Right lobe of liver (tissue), 6 donors: ENCODE measurements around the gene SCGB1A1. TPM values are rescaled to one million over a fixed set of nuclear protein-coding genes. Genes with fewer than 3 reads are reported as not detected.
A peak's percentile ranks its signal among the peaks of the same experiment; 100 is the strongest.

ENCODE experiments used
- ATAC-seq, 4 donors: fragments of 200-7000 bp; cut with Tn5 transposase; one replicate each; pipeline ENCODE4 v1.9.1; 2020; ENCODE audit warnings: mild to moderate bottlenecking in 4 of 4, moderate library complexity in 4 of 4
- DNase-seq, 3 donors: peaks; one replicate each; pipeline ENCODE4 v3.0.0-alpha.2; 2020
- H3K27ac ChIP-seq, 3 donors: fragments of 200-600 bp; one replicate each; pipeline ENCODE4 v1.8.0; 2022
- H3K27me3 ChIP-seq, 2 donors: fragments of 200-600 bp; one replicate each; pipeline ENCODE4 v1.8.0; 2022
- H3K36me3 ChIP-seq, 4 donors: fragments of 200-600 bp; sonication (generic) in 1 of 4; one replicate each; pipeline versions ENCODE4 v1.5.1 to v1.8.0; 2017 to 2022; ENCODE audit warnings: control low read depth in 1 of 4
- H3K4me1 ChIP-seq, 4 donors: fragments of 200-600 bp; sonication (generic) in 1 of 4; one replicate each; pipeline versions ENCODE4 v1.5.1 to v1.8.0; 2017 to 2022; ENCODE audit warnings: control low read depth in 1 of 4
- H3K4me3 ChIP-seq, 3 donors: fragments of 200-600 bp; one replicate each; pipeline ENCODE4 v1.8.0; 2022
- H3K9me3 ChIP-seq, 4 donors: fragments of 200-600 bp; sonication (generic) in 1 of 4; one replicate each; pipeline versions ENCODE4 v1.5.1 to v1.8.0; 2017 to 2022; ENCODE audit warnings: control low read depth in 1 of 4
- POLR2A ChIP-seq: fragments of 450-650 bp; IDR thresholded peaks from one replicate; pipeline ENCODE4 v1.6.1; 2017; ENCODE audit warnings: antibody characterized with exemption, mild to moderate bottlenecking
- WGBS: methylation state at CpG from one replicate; pipeline ENCODE4 v1.1.6; 2018; ENCODE audit warnings: low coverage, low lambda C conversion rate; ENCODE audit not compliant: insufficient coverage; ENCODE audit errors: missing lambda C conversion rate; 5-methylcytosine and 5-hydroxymethylcytosine counted together
- intact Hi-C, 2 donors: fragments of 100-400 bp; cut with DNase I; formaldehyde crosslinking; loops; one replicate each; pipeline versions ENCODE4 v1.11.2 to v1.14.1; 2022
- total RNA-seq, 6 experiments: library from RNA; depleted of rRNA in 2 of 6; stranded (reverse); fragments of >200 nt in 2 of 6; fragmentation: NEBNext Ultra II Directional in 3 of 6; extraction: Animal tissue kit (Norgen Biotek cat#: 25700) in 3 of 6; gene quantifications; one replicate each; pipeline versions ENCODE4 v1.1.0 to v1.2.4, GENCODE V29; 2016 to 2023
- TF ChIP-seq, protein P1 (sequence below), 4 donors: fragments of 200-600 bp in 3 of 4; fragments of 450-650 bp in 1 of 4; IDR thresholded peaks; one replicate each; pipeline versions ENCODE4 v1.5.1 to v1.8.0; 2016 to 2022; ENCODE audit warnings: antibody characterized with exemption in 4 of 4, mild to moderate bottlenecking in 2 of 4
- donor health status: DM: no; HTN: yes; CAD: no.
- donor health status: DM: no; HTN: no; CAD: no.
- donor health status: DM: no; HTN: no; CAD: no.
- donor health status: DM: no; HTN: yes; CAD: no.
- donor health status: DM: no; HTN: yes; CAD: no.

Gene SCGB1A1
- total RNA-seq, 6 experiments from 2014 or later: not detected

DNA sequence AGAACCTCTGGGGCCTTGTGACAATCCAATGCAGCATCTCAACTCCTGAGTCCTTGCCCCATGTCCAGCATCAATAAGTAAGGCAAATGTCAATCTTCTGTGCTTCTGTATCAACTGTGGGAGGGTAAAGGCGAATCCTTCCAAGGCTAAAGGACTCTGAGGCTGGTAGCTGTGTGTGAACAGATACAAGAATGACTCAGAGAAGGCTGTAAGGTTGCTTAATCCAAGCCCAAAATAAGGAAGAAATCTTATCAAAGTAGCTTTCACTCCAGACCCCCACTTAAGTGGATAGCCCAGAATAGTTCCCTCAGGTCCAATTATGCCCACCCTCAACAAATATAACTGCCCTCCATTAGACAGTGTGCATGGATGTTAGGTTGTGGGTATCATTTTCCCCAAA lies 28.1 kb upstream of the SCGB1A1 start:
- Histone ChIP-seq H3K4me1 (peaks cover 0 to 3% (median 0%) of the 10 kb centered on the region in 4 donors), H3K36me3 (no peaks in the 10 kb centered on the region), H3K27ac (no peak overlapping the region), H3K9me3 (no peaks in the 10 kb centered on the region), H3K27me3 (no peaks in the 10 kb centered on the region), H3K4me3 (no peak overlapping the region)
- ATAC-seq (no peak), DNase-seq (no peak)
- no peak for TF ChIP-seq POLR2A
- TF ChIP-seq, protein P1, sequence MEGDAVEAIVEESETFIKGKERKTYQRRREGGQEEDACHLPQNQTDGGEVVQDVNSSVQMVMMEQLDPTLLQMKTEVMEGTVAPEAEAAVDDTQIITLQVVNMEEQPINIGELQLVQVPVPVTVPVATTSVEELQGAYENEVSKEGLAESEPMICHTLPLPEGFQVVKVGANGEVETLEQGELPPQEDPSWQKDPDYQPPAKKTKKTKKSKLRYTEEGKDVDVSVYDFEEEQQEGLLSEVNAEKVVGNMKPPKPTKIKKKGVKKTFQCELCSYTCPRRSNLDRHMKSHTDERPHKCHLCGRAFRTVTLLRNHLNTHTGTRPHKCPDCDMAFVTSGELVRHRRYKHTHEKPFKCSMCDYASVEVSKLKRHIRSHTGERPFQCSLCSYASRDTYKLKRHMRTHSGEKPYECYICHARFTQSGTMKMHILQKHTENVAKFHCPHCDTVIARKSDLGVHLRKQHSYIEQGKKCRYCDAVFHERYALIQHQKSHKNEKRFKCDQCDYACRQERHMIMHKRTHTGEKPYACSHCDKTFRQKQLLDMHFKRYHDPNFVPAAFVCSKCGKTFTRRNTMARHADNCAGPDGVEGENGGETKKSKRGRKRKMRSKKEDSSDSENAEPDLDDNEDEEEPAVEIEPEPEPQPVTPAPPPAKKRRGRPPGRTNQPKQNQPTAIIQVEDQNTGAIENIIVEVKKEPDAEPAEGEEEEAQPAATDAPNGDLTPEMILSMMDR (IDR thresholded peaks at IDR 0.05): no peak
- intact Hi-C loops: no loop called here
- WGBS: 60% methylated on average over 1 of the region's 1 CpG

DNA sequence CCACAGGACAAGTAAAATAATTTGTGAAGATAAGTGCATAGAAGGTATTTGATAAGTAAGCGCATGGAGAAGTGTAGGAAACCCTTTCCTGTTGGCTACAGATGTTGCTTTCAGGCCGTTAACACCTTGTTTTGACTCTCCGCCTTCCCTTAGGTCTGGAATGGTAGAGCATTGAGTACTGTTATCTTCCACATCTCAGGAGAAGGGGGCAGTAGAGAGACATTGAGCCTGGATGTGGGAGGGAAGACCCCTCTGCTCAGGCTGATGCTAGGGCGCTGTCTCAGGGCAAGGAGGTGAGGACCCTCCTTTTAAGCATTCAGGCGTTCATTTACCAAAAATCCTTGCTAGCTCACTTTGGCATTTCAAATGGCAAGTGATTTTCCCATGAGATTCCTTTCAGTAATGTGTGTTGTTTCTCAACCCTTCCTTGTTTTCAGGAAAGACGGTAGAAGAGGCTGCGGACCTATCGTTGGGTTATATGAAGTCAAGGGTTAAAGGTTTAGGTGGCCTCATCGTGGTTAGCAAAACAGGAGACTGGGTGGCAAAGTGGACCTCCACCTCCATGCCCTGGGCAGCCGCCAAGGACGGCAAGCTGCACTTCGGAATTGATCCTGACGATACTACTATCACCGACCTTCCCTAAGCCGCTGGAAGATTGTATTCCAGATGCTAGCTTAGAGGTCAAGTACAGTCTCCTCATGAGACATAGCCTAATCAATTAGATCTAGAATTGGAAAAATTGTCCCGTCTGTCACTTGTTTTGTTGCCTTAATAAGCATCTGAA lies 27.0 kb upstream of the SCGB1A1 start:
- Histone ChIP-seq H3K27me3 (no peaks in the 10 kb centered on the region), H3K9me3 (no peaks in the 10 kb centered on the region), H3K4me1 (peaks cover 0 to 3% (median 0%) of the 10 kb centered on the region in 4 donors), H3K36me3 (no peaks in the 10 kb centered on the region), H3K27ac (no peak overlapping the region), H3K4me3 (no peak overlapping the region)
- intact Hi-C loops: no loop called here
- ATAC-seq (no peak), DNase-seq (no peak)
- WGBS: 54% methylated on average over 15 of the region's 16 CpGs
- TF ChIP-seq, protein P1 (IDR thresholded peaks at IDR 0.05): no peak
- TF ChIP-seq POLR2A: no peak

DNA sequence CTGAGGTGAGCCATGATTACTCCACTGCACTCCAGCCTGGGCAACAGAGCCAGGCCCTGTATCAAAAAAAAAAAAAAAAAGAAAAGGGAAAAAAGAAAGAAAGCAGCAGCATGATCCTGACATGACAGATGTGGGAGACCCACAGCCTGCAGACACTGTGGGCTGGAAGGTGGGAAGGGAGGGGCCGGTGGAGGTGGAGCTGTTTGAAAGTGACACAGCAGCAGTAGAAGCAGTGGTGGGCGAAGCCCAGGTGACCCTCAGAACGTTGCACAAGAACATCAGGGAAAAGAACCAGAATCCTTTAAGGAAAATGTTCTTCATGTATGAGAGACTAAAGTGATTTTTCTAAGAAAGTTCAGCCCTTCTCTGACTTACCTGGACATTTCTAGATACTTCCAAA lies 26.3 kb upstream of the SCGB1A1 start:
- Histone ChIP-seq H3K36me3 (no peaks in the 10 kb centered on the region), H3K4me1 (peaks cover 0 to 3% (median under 1%) of the 10 kb centered on the region in 4 donors), H3K27ac (no peak overlapping the region), H3K4me3 (no peak overlapping the region), H3K27me3 (no peaks in the 10 kb centered on the region), H3K9me3 (no peaks in the 10 kb centered on the region)
- 70% methylated on average over 3 of the region's 3 CpGs for WGBS
- intact Hi-C loops: no loop called here
- no peak for ATAC-seq
- TF ChIP-seq POLR2A: no peak
- TF ChIP-seq, protein P1 (IDR thresholded peaks at IDR 0.05): no peak
- DNase-seq: no peak

DNA sequence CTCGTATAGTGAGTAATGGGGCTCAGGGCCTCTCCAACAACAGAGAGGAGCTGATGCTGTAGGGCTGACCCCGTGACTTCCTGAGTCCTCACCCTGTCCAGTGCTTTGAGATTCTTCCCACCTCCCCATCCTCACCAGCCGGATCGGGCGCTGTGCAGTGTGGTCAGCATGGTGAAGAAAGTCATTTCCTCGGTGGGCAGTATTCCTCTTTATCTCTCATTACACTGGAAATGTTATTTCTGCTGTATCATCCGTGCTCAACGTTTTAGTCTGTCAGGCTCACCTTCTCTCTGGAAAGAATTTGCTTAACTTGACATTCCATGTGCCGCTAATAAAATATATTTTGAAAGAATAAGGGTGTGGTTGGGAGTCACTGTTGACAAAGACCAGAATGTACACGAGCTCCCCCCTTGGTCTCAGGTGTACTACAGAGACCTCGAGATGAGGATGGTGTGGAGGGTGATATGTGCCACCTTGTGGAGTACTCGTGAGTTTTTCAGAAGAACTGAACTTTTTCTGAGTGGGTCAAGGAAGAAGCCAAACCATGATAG lies 25.7 kb upstream of the SCGB1A1 start:
- TF ChIP-seq, protein P1 (IDR thresholded peaks at IDR 0.05): peak; percentile 3 to 15 (median 14)
- TF ChIP-seq POLR2A: no peak
- 36% methylated on average over 11 of the region's 12 CpGs for WGBS
- Histone ChIP-seq H3K9me3 (no peaks in the 10 kb centered on the region), H3K36me3 (no peaks in the 10 kb centered on the region), H3K27me3 (no peaks in the 10 kb centered on the region), H3K27ac (no peak overlapping the region), H3K4me3 (no peak overlapping the region), H3K4me1 (peaks cover 0 to 9% (median 4%) of the 10 kb centered on the region in 4 donors)
- DNase-seq: no peak
- intact Hi-C loops: no loop called here
- peak in 1 of 4 donors; percentile 10 for ATAC-seq
